Activated T-cell treated with anti-CD3 and anti-CD28 coated beads, Interleukin-2, amount 50 U/mL, for 1 hour (primary cell): ENCODE measurements around the gene NABP1.

Experiments
- DNase-seq: peaks from one replicate; pipeline ENCODE4 v3.0.0-alpha.2; 2020

The NABP1 gene

GRCh38 chr2:191650896-191651773, 26.8 kb upstream of the NABP1 start:
- no peak for DNase-seq

GRCh38 chr2:191653667-191654391, 24.1 kb upstream of the NABP1 start:
- no peak for DNase-seq

- no peak for DNase-seq
These were observed 21.5 kb upstream of the NABP1 start for GRCh38 chr2:191656391-191656790.

DNA sequence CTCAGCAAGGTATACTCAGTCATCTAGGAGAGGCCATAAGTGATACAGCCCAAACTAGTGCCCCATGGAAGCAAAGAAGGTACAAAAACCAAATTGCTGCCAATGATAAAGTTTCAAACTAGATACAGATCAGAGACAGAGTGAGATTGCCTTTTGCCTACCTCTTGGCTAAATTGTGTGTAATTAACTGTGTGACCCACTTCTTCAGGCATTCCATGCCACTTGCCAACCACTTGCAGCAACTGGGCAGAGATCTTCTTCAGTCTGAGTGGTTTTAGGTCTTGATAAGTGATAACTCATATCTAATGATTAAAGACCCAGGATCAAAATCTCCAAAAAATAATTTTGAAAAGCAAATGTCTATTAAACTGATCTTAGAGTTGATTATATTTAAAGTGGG, 21.1 kb upstream of the NABP1 start:
- DNase-seq = no peak

DNA sequence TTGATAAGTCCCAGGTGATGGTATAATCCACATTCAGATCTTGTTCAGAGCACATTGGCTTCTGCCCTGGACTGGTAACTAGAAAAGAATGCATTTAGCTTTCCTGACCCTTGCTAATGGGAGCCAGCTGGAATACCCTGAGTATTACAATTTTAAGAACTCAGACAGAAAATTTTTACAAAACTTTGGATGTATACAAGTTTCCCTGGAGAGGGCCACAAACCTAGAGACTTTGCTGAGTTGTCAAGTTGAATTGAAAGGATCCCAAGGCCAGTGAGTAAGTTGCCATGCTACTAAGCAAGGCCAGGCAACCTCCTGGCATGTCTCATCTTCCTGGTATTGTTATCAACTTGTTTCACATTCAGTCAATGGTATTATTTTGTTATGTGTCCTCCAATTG, 20.0 kb upstream of the NABP1 start:
- no peak for DNase-seq

DNA sequence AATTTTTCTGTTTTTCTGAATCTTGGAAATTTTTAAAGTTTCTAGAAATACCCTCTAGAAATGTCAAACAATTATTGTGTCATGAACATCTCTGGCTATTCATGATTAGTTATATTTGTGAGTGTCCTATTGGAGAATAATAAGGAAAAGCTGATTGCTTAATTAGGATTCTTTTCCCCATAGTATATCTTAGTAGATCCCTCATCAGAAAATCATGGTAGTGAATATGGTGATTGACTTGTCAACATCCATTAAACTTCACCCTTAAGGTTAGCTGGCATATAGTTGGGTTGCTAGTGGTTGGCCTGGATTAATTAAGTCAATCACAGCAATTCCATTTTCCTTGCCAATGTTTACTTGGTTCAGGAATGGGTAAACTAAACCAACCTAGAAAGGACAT, 18.7 kb upstream of the NABP1 start:
- DNase-seq = no peak

DNA sequence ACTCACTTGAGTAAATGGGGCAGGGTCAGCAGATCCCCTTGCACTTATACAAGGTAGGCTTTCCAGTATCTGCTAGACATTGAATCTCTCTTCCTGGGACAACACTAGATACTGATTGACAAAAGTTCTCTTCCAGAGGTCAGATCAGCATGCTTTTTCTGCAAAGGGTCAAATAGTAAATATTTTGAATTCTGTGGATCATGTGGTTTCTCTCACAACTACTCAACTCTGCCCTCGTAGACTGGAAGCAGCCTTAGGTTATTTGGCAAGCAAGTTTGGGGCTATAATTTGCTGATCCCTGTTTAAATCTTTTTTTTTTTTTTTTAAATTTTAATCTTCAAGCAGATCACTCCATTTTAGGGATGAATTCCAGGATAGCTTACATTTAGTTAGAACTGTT, 17.4 kb upstream of the NABP1 start:
- no peak for DNase-seq

GRCh38 chr2:191661097-191661924, 16.6 kb upstream of the NABP1 start:
- no peak for DNase-seq

GRCh38 chr2:191664823-191665677, 12.9 kb upstream of the NABP1 start:
- no peak for DNase-seq

GRCh38 chr2:191666226-191666625, 11.7 kb upstream of the NABP1 start:
- no peak for DNase-seq

DNA sequence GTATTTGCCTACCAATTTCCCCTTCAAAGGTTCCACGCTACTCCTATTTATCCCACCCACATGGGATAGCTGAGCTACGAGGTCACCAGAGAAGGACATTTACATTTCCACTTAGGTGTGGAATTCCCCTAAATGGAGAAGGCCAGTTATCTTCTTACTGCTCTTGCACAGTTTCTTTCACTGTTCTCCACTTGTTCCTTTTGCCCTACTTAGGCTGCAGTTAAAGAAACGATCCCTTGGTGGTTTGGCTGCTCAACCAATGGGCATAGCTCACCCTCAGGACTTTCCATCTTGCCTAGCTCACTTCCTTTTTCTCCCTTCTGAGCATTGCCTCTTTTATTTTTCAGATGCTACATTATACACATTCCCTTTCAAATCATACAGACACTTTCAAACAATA, 11.2 kb upstream of the NABP1 start:
- no peak for DNase-seq

DNA sequence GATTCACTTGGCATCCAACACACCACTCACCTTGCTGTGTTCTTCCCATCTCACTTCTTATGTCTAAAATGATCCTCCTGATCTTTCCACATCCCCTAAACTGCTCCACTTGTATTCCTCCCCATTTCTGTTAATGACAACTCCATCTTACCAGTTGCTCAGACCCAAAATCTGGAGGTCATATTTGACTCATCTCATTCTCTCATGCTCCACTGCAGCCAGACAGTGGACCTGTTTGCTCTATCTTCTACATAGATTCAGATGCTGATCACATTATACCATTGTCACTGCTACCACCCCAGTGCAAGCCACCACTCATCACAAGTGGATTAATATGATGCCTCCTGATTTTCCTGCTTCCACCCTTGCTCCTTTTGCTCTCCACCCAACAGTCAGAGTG, 7.9 kb upstream of the NABP1 start:
- no peak for DNase-seq

DNA sequence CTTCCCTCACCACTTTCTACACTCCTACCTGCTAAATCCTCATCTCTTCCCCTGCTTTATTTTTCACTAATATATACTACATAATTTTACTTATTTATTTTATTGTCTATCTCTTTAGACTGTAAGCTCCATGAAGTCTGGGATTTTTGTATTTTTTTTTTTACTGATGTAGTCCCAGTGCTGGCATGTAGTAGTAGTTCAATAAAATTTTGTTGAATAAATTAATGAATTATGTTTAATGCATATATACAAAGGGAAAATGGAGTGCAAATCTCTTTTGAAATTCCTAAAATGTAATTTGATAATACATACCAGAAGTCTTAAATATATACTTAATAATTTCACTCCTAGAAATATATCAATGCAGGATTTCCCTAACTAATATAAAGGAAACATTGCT, 7.1 kb upstream of the NABP1 start:
- DNase-seq = no peak

DNA sequence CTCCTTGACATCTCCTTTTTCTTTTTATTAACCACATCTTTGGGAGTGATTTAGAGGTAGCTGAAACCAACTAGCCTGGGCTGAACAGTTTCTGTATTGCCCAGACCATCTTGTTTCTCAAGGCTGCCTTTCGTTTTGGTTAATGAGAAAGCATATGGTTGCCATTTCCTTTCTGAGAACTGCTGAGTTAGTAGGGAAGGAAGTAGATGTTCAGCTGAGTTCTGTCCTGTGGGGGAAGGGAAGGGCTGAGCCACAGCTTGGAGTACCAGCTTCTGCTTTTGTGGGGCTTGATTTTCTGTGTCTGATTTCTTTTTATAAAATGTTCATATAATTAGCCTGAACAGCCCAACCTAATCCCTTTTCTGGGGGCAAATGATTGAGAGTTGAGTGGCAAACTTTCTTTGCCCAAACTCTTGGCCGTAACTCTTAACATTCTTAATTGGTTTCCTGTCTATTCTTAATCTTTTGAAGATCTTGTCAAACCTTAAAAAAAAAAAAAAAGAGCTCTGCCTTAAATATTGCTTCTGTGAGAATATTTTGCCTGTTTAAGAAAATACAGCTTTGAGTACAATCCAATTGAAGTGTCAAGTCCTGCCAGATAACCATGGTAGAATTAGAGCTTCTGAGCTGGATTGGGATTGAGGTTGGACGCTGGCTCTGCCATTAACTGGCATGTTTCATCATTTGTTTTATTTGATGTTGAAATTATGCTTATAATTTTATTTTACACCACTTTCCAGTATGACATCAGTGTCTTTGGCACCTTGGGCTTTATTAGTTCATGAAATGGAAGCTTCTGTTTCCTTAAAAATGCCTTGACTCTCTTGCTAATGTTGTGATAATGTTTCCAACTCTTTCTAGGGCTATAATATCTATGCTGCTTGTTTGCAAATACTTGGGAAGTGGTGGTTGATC, 1.9 kb upstream of the NABP1 start:
- DNase-seq = peak; percentile 47

- DNase-seq = no peak
These were observed 918 bp upstream of the NABP1 start for GRCh38 chr2:191676790-191677645.

DNA sequence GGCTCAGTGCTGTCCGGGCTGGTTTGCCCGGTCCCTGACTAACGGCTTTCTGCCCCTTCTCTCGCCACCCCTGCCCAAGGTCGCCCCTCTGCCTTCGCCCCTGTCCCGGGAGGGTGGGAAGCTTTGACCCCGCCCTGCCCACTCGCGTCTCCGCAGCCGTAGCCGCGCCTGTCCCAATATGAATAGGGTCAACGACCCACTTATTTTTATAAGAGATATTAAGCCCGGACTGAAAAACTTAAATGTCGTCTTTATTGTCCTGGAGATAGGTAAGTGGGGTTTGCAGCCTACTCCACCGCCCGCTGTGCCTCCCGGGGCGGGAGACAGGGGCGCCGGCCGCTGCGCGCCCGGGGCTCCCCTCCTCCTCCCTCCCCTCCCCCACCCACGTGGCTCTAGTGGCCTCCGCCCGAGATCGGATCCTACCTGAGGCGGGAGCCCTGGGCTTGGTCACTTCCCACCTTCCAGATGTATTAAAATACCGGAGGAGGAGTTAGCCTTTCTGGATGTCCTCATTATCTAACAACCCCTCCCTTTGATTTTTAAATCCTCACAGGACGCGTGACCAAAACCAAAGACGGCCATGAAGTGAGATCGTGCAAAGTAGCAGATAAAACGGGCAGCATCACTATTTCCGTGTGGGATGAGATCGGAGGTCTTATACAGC, 633 bp downstream of the NABP1 start:
- DNase-seq = peak; percentile 65

DNA sequence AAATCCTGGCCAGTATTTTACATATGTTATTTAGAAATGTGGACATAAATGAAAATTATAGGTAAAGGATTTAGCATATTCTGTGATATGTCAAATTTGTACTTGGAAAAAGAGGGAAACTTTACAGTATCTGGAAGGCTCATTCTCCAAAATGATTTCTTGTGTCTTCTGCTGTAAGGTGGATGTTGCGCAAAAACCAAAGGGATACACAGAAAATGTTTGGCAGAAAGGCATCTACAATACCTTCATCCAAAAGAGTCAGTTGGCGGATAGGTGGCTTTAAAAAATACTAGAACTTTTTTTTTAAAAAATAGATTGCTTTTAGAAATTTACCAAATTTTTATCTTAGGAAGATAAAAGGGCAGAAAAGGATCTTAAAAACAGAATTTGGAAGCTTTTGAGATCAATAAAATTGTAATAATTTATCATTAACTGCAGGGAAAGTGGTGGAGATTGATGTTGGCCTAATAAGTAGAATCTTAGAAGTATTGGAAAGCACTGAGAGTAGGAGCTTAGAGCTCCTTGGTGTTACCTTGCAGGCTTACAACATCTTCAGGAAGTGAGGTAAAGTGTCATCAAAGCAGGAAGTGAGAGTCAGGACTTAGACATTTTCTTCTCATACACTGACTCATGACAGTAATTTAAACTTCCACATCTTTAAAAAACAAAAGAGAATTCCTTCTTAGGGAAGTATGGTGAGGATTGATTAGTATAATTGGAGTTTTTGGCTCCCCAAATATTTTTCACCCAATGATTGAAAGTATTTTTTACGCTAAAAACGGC, 2.1 kb downstream of the NABP1 start:
- no peak for DNase-seq

DNA sequence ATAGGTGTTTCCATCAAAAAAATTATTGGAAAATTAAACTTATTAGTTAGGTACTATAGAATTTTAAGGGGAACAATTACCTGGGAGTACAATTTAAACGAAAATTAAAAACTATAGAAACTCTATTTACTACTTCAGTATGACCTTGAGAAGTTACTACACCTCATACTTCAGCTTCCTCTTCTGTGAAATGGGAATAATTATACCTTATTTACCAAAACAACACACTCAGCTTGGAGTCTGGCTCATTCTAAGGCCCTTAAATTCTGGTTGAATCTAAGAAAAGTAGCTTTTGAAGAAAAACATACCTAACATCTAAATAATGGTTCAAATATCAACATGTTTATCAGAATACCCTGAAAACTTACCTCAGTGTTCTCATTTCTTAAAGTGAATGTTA, 2.7 kb downstream of the NABP1 start:
- DNase-seq = no peak

DNA sequence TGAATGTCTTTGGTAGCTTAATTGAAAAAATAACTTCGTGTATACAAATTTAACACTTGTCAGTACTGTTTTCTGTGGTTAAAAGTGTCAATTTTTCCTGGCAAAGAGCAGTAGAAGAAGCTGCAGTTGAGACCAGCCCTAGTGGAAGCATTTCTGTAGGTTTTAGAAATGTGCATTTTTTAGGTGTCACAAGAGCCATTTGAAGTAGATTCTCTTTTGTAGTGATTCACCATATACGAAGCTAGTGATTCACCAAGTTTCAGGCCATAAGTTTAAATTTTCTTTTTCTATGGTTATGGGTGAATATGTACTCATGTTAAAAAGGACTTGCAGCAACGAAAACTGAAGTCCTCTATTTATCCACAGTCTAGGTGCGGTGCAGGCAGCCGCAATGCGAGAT, 4.2 kb downstream of the NABP1 start:
- DNase-seq = no peak
